ENCODE results near the gene PRKAB1. TPM values are rescaled to one million over a fixed set of nuclear protein-coding genes. Genes with fewer than 3 reads are reported as not detected.

Gene PRKAB1
- polyA plus RNA-seq, 4 donors = 72.0 to 95.3 (median 85.7) TPM

DNA sequence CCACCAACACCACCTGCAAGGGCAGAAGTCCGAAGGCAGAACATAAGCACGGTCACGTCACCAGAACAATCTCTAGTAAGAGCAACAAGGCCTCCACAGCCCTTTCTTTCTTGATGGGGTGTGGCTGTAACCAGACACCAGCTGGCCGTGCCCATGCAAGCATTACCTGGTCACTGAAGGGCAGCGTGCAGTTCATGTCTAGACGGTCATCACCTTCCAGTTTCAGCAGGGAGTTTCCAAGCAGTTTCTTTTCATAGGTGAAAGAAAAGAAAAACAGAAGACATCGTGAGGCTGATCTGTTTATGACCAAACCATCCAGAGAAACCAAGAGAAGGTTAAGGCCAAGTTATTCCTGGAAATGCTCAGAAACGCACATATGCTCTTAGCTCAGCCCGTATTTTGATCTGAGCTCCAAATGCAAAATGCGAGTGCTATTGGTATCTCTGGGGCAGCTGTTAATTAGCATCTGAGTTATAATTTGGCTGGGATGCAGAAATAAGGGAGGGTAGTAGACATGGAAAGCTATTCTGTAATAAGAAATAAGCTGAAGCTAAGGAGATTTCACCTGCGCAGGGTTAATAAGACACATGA, 42.5 kb downstream of the PRKAB1 start:
- DNase-seq (ENCODE audit: low read depth in 4 of 4, low spot score in 2 of 4) = peak in 1 of 4 donors; percentile 40

DNA sequence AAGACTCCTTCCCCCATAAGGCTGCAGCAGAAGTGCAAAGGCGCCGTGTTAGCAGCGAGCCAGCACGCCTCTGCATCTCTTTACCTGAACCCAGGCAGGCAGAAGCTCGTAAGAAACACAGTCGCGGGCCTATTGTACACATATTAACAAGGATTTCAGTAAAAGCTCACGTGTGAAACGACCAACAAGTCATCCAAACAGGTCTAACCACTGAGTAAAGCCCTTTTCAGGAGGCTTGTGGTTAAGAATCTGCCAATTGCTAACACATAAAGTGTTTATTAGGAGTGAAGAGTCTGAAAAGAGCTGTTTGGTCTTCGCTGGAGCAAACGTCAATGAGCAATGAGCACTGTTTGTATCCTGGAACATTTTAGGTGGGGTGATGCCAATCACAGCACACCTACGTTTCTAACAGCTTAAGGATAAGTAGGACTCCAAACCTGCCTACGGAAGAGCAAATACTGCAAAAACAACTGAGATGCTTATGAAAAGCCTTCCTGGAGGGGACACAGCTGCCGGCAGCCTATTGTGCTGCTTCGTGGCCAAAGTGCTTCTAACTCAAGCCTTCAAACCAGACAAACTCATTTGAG, 43.1 kb downstream of the PRKAB1 start:
- no peak for DNase-seq (ENCODE audit: low read depth in 4 of 4, low spot score in 2 of 4)

DNA sequence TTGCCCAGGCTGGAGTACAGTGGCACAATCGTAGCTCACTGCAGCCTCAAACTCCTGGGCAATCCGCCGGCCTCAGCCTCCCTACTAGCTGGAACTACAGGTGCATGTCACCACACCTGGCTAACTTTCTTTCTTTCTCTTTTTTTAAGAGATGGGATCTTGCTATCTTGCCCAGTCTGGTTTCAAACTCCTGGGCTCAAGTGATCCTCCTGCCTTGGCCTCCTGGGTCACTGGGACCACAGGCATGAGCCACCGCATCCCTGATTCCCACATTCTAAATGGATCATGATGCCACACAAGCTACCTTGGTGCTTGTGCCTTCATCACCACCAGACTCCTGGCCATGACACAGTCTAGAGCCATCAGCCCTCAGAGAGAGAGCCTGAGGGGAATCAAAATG, 43.8 kb downstream of the PRKAB1 start:
- DNase-seq (ENCODE audit: low read depth in 4 of 4, low spot score in 2 of 4) = no peak

DNA sequence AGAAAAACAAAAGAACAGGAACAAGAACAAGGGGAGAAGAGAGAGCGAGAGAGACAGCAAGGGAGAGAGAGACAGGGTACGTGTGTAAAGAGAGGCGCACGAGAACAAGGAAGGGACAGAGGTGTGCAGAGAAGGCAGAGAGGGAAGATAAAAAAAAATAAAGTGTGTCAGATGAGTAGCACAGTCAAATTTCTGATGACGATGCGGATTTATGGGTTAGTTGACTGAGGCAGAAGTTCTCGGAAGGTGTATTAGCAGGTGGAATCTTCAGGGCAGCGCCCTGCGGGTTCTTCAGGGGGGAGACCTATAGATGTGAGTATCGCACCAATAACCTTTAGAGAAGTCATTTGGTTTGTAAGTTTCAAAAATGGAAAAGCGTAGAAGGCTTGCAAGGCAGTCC, 44.8 kb downstream of the PRKAB1 start:
- DNase-seq (ENCODE audit: low read depth in 4 of 4, low spot score in 2 of 4) = no peak

DNA sequence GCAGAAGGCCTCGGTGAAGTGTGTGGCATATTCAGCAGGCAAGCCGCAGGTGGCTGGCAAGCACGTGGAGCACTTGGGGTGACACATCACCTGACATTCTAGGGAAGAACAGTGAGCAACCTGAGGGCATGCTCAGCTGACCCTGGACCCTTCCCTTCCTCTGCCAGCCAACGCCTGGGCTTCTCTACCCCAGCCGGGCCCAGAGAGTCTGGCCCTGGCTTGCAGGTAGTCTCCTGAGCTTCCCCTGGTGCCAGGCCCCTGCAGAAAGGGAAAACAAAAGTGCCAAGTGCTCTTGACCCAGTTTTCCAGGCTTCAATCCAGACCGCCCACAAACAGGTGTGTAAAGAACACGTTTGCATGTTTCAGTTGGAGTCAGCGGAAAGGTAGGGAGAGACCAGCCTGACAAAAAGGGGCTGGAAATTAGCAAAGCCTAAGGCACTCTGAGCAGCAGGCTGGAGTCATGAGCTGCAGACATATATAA, 45.7 kb downstream of the PRKAB1 start:
- no peak for DNase-seq (ENCODE audit: low read depth in 4 of 4, low spot score in 2 of 4)

DNA sequence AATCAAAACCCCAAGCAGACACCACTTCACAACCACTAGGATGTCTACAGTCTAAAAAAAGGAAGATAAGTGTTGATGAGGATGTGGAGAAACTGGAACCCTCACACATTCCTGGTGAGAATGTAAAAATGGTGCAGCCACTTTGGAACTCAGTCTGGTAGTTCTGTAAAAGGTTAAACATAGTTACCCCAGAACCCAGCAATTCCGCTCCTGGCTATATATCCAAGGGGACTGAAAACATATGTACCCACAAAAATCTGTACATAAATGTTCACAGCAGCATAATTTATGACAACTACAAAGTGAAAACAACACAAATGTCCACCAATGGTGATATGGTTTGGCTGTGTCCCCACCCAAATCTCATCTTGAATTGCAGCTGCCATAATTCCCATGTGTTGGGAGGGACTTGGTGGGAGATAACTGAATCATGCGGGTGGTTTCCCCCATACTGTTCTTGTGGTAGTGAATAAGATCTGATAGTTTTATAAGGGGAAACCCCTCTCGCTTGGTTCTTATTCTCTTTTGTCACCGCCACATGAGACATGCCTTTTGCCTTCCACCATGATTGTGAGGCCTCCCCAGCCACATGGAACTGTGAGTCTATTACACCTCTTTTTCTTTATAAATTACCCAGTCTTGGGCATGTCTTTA, 46.8 kb downstream of the PRKAB1 start:
- DNase-seq (ENCODE audit: low read depth in 4 of 4, low spot score in 2 of 4) = no peak

DNA sequence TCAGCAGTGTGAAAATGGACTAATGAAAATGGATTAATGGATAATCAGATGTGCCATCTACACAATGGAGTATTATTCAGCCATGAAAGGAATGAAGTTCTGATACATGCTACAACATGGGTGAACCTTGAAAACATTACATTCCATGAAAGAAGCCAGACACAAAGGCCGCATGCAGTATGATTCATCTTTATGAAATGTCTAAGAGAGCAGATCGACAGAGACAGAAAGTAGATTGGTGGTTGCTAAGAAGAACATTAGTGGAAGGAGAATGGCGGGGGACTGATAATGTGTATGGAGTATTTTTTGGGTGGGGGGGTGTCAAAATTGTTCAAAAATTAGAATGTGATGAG, 47.3 kb downstream of the PRKAB1 start:
- no peak for DNase-seq (ENCODE audit: low read depth in 4 of 4, low spot score in 2 of 4)

DNA sequence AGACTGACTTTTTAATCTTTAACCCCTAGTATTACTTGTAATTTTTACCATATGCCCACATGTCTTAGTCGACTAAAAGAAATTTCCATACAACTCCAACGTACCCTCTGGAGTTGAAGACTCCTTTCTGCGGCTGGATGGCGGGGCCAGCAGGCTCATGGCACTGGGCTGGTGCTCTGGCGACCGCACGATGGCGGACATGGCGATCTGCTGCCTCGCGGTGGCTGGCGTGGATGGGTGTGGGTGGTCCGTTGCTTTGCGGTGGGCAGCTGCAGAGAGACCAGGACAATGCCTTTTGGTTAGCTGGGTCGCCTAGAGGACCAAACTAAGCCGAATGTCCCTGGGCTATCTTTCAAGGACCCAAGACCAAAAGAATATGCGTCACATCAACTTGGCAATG, 50.2 kb downstream of the PRKAB1 start:
- no peak for DNase-seq (ENCODE audit: low read depth in 4 of 4, low spot score in 2 of 4)

DNA sequence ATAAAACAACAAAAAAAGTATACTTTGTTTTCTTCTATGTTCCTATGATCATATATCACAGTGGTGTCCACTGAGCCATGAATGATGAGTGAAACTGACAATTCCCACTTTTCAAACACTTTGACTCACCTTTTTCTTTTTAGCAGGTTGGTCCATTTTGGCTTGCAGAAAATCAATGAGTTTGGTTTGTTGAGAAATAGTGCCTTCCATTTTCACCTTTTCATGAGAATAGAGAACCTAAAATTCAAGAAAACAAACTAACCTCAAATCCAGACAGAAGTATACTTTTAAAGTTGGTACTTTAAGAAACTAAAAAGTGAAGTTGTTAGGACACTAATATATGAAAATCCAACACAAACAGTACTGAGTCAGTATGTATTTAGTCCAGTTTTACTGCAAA, 52.4 kb downstream of the PRKAB1 start:
- DNase-seq (ENCODE audit: low read depth in 4 of 4, low spot score in 2 of 4) = no peak

DNA sequence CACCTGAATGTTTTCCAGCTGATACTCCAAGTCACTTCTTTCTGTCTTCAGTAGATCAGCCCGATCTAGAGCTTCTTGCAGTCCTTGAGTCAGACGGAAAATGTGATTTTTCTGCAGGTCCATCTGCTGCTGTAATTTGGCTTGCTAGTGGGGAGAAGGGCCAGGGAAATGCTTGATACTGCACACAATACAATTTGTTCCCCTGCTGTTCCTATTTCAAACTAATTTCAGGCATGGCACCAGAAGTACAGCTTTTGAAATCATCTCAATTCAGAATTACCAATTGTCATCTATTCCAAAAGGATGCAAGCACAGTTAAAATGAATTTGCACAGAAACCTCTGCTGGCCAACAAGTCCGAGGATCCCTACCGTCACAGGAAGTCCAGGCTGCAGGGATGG, 53.4 kb downstream of the PRKAB1 start:
- no peak for DNase-seq (ENCODE audit: low read depth in 4 of 4, low spot score in 2 of 4)

DNA sequence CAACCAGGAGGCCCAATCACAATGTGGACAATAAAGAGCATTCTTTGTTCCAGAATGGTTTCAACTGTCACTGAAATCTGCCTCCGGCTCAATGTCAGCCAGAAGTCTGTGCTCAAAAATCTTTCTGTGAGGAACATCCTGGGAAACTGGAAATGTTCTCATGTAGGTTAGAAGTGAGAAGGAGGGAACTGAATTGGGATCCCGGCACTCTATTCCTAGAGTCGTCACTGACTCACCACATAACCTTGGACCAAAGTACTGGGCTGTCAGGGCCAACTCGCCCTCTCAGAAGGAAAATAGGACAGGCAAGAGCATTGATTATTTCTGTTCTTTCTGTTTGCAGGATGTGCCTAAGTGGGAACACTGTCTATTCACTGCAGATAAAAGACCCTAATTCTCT, 57.6 kb downstream of the PRKAB1 start:
- DNase-seq (ENCODE audit: low read depth in 4 of 4, low spot score in 2 of 4) = no peak

DNA sequence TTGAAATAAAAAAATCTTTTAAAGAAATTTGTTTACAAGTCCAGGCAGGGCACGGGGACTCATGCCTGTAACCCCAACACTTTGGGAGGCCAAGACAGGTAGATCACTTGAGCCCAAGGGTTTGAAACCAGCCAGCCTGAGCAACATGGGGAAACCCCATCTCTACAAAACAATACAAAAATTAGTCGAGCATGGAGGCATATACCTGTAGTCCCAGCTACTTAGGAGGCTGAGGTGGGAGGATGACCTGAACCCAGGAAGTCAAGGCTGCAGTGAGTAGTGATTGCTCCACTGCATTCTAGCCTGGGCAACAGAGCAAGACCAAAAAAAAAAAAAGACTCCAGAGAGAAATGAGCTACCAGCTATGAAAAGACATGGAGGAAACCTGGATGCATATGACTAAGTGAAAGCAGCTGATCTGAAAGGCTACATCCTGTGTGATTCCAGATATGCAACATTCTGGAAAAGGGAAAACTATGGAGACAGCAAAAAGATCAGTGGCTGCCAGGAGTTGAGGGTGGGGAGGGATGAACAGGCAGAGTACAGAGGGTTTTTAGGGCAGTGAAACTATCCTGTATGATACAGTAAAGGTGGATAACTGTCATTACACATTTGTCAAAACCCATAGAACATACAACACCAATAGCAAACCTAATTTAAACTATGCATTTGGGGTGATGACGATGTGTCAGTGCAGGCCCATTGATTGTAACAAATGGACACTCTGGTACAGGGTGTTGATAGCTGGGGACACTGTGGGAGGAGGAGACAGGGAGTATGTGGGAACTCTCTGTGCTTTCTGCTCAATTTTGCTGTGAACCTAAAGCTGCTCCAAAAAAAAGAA, 59.9 kb downstream of the PRKAB1 start:
- DNase-seq (ENCODE audit: low read depth in 4 of 4, low spot score in 2 of 4) = no peak

DNA sequence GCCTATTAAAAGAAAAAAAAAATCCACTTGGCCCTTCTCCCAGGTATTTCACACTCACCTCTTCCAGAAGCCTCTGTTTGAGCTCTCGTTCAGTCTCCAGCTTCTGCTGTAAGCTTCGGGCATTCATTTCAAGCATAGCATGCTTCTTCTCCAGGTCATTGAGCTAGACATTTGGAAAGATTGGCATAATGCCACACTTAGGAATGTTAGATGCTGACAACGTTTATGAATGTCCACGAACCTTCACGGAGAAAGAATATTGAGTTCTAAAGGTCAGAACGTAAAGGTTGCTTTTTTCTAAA, 60.5 kb downstream of the PRKAB1 start:
- no peak for DNase-seq (ENCODE audit: low read depth in 4 of 4, low spot score in 2 of 4)

DNA sequence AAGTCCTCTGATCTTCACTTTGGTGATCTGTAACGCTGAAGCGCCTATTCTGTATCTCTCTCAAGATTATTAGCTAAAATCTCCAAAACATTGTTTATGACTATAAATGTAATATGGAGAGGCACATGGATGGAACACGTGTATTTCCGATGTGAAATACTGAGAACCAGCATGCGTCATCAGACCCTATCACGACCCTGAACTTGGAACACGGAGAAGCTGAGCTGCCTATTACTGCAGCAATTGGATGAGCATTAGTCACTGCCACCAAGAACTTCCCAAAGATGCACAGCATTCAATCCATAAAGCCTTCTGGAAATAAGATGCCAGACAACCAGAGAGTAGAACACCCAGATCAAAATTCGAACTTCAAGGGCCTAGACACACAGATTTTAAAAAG, 61.9 kb downstream of the PRKAB1 start:
- no peak for DNase-seq (ENCODE audit: low read depth in 4 of 4, low spot score in 2 of 4)

DNA sequence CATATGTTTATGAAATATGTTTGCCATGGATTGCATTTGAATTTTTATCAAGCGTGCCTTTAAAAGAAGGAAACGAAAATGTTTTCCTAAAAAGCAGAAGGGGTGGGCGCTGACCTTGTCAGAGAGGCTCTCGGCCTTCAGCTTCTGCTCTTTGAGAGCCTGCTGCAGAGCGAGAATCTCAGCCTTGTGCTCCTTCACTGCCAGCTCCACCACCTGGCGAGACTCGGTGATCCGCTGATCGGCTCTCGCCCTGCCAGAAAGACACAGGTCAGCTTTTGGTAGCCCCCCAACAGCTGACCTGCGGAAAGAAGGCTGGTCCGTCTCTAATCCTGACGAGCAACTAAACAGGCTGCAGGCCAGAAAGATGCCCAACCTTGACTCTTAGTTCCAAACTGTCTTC, 62.4 kb downstream of the PRKAB1 start:
- no peak for DNase-seq (ENCODE audit: low read depth in 4 of 4, low spot score in 2 of 4)

Other genes starting within 250 kb of the PRKAB1 start
- 1 to 10 TPM; 1.3 to 1.7 (median 1.5) TPM for gene TMEM233, start 74.4 kb upstream of the PRKAB1 start, polyA plus RNA-seq (ENCODE audit: insufficient read length in 4 of 4)
- 10 to 100 TPM; 16.1 to 21.9 (median 19.4) TPM for gene CIT, start 209.2 kb downstream of the PRKAB1 start, polyA plus RNA-seq (ENCODE audit: insufficient read length in 4 of 4)

Measured in left renal cortex interstitium (tissue), 4 donors.